Measurements from ENCODE around the gene ACAP2. TPM values are rescaled to one million over a fixed set of nuclear protein-coding genes. Genes with fewer than 3 reads are reported as not detected.

Gene ACAP2
- total and polyA plus RNA-seq, 2 experiments from 2014 or later = 45.6 to 104 TPM

DNA sequence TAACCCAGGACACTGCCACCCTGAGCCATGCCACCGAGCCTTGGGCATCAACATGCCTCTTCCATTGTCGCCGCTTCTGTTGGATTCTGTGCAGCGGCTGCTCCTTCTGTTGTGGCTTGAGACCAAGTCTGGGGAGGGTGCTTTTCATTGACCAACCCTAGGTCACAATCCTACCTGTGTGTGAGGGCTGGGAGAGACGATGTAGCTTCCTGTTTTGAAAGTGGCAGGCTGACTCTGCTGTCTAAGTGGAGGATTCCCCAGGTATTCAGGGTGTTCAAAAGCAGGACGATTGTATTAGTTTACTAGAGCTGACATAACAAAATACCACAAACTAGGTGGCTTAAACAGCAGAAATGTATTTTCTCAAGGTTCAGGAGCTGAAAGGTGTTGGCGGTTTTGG lies 13.0 kb upstream of the ACAP2 start (continued):
- TF ChIP-seq, protein P1, sequence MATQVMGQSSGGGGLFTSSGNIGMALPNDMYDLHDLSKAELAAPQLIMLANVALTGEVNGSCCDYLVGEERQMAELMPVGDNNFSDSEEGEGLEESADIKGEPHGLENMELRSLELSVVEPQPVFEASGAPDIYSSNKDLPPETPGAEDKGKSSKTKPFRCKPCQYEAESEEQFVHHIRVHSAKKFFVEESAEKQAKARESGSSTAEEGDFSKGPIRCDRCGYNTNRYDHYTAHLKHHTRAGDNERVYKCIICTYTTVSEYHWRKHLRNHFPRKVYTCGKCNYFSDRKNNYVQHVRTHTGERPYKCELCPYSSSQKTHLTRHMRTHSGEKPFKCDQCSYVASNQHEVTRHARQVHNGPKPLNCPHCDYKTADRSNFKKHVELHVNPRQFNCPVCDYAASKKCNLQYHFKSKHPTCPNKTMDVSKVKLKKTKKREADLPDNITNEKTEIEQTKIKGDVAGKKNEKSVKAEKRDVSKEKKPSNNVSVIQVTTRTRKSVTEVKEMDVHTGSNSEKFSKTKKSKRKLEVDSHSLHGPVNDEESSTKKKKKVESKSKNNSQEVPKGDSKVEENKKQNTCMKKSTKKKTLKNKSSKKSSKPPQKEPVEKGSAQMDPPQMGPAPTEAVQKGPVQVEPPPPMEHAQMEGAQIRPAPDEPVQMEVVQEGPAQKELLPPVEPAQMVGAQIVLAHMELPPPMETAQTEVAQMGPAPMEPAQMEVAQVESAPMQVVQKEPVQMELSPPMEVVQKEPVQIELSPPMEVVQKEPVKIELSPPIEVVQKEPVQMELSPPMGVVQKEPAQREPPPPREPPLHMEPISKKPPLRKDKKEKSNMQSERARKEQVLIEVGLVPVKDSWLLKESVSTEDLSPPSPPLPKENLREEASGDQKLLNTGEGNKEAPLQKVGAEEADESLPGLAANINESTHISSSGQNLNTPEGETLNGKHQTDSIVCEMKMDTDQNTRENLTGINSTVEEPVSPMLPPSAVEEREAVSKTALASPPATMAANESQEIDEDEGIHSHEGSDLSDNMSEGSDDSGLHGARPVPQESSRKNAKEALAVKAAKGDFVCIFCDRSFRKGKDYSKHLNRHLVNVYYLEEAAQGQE (IDR thresholded peaks at IDR 0.05; ENCODE audit: unreplicated experiment) = no peak
- TF ChIP-seq POLR2AphosphoS5 (IDR thresholded peaks at IDR 0.05; ENCODE audit: low read depth) (no peak), EZH2phosphoT487 (IDR thresholded peaks at IDR 0.05; ENCODE audit: unreplicated experiment) (no peak), CREB1 (CRISPR knock-in tag; IDR thresholded peaks at IDR 0.05; ENCODE audit: low read depth) (no peak), JUNB (IDR thresholded peaks at IDR 0.05; ENCODE audit: unreplicated experiment) (no peak)
- TF ChIP-seq, protein P2, sequence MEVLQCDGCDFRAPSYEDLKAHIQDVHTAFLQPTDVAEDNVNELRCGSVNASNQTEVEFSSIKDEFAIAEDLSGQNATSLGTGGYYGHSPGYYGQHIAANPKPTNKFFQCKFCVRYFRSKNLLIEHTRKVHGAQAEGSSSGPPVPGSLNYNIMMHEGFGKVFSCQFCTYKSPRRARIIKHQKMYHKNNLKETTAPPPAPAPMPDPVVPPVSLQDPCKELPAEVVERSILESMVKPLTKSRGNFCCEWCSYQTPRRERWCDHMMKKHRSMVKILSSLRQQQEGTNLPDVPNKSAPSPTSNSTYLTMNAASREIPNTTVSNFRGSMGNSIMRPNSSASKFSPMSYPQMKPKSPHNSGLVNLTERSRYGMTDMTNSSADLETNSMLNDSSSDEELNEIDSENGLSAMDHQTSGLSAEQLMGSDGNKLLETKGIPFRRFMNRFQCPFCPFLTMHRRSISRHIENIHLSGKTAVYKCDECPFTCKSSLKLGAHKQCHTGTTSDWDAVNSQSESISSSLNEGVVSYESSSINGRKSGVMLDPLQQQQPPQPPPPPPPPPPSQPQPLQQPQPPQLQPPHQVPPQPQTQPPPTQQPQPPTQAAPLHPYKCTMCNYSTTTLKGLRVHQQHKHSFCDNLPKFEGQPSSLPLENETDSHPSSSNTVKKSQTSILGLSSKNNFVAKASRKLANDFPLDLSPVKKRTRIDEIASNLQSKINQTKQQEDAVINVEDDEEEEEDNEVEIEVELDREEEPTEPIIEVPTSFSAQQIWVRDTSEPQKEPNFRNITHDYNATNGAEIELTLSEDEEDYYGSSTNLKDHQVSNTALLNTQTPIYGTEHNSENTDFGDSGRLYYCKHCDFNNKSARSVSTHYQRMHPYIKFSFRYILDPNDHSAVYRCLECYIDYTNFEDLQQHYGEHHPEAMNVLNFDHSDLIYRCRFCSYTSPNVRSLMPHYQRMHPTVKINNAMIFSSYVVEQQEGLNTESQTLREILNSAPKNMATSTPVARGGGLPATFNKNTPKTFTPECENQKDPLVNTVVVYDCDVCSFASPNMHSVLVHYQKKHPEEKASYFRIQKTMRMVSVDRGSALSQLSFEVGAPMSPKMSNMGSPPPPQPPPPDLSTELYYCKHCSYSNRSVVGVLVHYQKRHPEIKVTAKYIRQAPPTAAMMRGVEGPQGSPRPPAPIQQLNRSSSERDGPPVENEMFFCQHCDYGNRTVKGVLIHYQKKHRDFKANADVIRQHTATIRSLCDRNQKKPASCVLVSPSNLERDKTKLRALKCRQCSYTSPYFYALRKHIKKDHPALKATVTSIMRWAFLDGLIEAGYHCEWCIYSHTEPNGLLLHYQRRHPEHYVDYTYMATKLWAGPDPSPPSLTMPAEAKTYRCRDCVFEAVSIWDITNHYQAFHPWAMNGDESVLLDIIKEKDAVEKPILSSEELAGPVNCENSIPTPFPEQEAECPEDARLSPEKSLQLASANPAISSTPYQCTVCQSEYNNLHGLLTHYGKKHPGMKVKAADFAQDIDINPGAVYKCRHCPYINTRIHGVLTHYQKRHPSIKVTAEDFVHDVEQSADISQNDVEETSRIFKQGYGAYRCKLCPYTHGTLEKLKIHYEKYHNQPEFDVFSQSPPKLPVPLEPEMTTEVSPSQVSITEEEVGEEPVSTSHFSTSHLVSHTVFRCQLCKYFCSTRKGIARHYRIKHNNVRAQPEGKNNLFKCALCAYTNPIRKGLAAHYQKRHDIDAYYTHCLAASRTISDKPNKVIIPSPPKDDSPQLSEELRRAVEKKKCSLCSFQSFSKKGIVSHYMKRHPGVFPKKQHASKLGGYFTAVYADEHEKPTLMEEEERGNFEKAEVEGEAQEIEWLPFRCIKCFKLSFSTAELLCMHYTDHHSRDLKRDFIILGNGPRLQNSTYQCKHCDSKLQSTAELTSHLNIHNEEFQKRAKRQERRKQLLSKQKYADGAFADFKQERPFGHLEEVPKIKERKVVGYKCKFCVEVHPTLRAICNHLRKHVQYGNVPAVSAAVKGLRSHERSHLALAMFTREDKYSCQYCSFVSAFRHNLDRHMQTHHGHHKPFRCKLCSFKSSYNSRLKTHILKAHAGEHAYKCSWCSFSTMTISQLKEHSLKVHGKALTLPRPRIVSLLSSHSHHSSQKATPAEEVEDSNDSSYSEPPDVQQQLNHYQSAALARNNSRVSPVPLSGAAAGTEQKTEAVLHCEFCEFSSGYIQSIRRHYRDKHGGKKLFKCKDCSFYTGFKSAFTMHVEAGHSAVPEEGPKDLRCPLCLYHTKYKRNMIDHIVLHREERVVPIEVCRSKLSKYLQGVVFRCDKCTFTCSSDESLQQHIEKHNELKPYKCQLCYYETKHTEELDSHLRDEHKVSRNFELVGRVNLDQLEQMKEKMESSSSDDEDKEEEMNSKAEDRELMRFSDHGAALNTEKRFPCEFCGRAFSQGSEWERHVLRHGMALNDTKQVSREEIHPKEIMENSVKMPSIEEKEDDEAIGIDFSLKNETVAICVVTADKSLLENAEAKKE (CRISPR knock-in tag; IDR thresholded peaks at IDR 0.05) = no peak

GRCh38 chr3:195453236-195453635 lies 10.4 kb upstream of the ACAP2 start:
- Histone ChIP-seq H3K27me3 (ENCODE audit: insufficient read depth) (no peaks in the 10 kb centered on the region), H3K79me2 (replicated peaks; ENCODE audit: insufficient read depth) (no peaks in the 10 kb centered on the region), H3K9me2 (ENCODE audit: insufficient read depth) (peaks cover 8% of the 10 kb centered on the region; the same call in 1 of the 2 replicates), H3F3A (replicated peaks; ENCODE audit: low read depth) (no peaks in the 10 kb centered on the region), H3K36me3 (ENCODE audit: insufficient read depth) (no peaks in the 10 kb centered on the region), H3K4me1 (ENCODE audit: insufficient read depth) (no peaks in the 10 kb centered on the region), H4K20me1 (replicated peaks; ENCODE audit: insufficient read depth) (no peaks in the 10 kb centered on the region), H2AFZ (no peak overlapping the region), H3K4me3 (no peak overlapping the region), H3K4me2 (no peak overlapping the region), H3K27ac (ENCODE audit: low read depth) (no peak overlapping the region)
- Mint-ChIP-seq H3K36me3 (ENCODE audit: low read depth) (no peaks in the 10 kb centered on the region; the same call in 2 of the 3 replicates), H3K9me3 (no peaks in the 10 kb centered on the region; the same call in 2 of the 3 replicates), H3K27me3 (ENCODE audit: insufficient read depth, low read depth, poor library complexity) (no peaks in the 10 kb centered on the region), H3K27ac (no peak overlapping the region), H3K4me3 (no peak overlapping the region), H3K4me1 (peaks cover 11% of the 10 kb centered on the region)
- ATAC-seq = no peak
- no peak for DNase-seq (ENCODE audit: low spot score)
- TF ChIP-seq, protein P3, sequence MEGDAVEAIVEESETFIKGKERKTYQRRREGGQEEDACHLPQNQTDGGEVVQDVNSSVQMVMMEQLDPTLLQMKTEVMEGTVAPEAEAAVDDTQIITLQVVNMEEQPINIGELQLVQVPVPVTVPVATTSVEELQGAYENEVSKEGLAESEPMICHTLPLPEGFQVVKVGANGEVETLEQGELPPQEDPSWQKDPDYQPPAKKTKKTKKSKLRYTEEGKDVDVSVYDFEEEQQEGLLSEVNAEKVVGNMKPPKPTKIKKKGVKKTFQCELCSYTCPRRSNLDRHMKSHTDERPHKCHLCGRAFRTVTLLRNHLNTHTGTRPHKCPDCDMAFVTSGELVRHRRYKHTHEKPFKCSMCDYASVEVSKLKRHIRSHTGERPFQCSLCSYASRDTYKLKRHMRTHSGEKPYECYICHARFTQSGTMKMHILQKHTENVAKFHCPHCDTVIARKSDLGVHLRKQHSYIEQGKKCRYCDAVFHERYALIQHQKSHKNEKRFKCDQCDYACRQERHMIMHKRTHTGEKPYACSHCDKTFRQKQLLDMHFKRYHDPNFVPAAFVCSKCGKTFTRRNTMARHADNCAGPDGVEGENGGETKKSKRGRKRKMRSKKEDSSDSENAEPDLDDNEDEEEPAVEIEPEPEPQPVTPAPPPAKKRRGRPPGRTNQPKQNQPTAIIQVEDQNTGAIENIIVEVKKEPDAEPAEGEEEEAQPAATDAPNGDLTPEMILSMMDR (conservative IDR thresholded peaks at IDR 0.05; ENCODE audit: low read depth in 2 of 2) = no peak
- TF ChIP-seq, protein P1 (IDR thresholded peaks at IDR 0.05; ENCODE audit: unreplicated experiment) = no peak
